Vagina (tissue), 2 donors: Measurements from ENCODE around the gene ZSCAN4. TPM values are rescaled to one million over a fixed set of nuclear protein-coding genes. Genes with fewer than 3 reads are reported as not detected.

Experiments
- DNase-seq, 2 donors: peaks; one replicate each; pipeline ENCODE4 v3.0.0-alpha.2; 2017; ENCODE audit errors: extremely low spot score in 2 of 2
- H3K27ac ChIP-seq: fragments of 200-600 bp; sonication (generic); one replicate; pipeline ENCODE4 v1.5.1; 2019
- H3K27me3 ChIP-seq: fragments of 200-600 bp; sonication (generic); one replicate; pipeline ENCODE4 v1.5.1; 2019
- H3K36me3 ChIP-seq, 2 donors: fragments of 200-600 bp; sonication (generic); one replicate each; pipeline ENCODE4 v1.5.1; 2017 to 2019
- H3K4me1 ChIP-seq: fragments of 200-600 bp; sonication (generic); one replicate; pipeline ENCODE4 v1.5.1; 2019
- H3K4me3 ChIP-seq, 2 donors: fragments of 200-600 bp; sonication (generic); 1 replicate in 1 of 2; 2 replicates in 1 of 2; pipeline ENCODE4 v1.5.1; 2016 to 2019
- H3K9me3 ChIP-seq: fragments of 200-600 bp; sonication (generic); one replicate; pipeline ENCODE4 v1.5.1; 2019
- POLR2A ChIP-seq, 2 donors: fragments of 450-650 bp; IDR thresholded peaks; one replicate each; pipeline ENCODE4 v1.6.1; 2017; ENCODE audit warnings: antibody characterized with exemption in 2 of 2, mild to moderate bottlenecking in 2 of 2, moderate library complexity in 2 of 2
- POLR2AphosphoS5 ChIP-seq, 2 donors: sonication (generic); formaldehyde crosslinking; IDR thresholded peaks; one replicate each; pipeline ENCODE4 v1.9.0; 2017; ENCODE audit warnings: antibody characterized with exemption in 2 of 2, mild to moderate bottlenecking in 2 of 2, low read depth in 1 of 2; ENCODE audit not compliant: insufficient read depth in 1 of 2
- intact Hi-C: fragments of 100-400 bp; cut with DNase I; formaldehyde crosslinking; loops from one replicate; pipeline ENCODE4 v1.15.1; 2023
- total RNA-seq: library from RNA; depleted of rRNA; stranded (reverse); fragments of >200 nt; gene quantifications from one replicate; pipeline ENCODE4 v1.2.3, GENCODE V29; 2016
- TF ChIP-seq, protein P1 (sequence below), 3 experiments: fragments of 450-650 bp in 2 of 3; fragments of 200-600 bp in 1 of 3; sonication (generic) in 1 of 3; IDR thresholded peaks; one replicate each; pipeline ENCODE4 v1.5.1; 2017 to 2019; ENCODE audit warnings: antibody characterized with exemption in 3 of 3, mild to moderate bottlenecking in 2 of 3, moderate library complexity in 2 of 3

Gene ZSCAN4
- total RNA-seq, 1 donor from 2014 or later = not detected

DNA sequence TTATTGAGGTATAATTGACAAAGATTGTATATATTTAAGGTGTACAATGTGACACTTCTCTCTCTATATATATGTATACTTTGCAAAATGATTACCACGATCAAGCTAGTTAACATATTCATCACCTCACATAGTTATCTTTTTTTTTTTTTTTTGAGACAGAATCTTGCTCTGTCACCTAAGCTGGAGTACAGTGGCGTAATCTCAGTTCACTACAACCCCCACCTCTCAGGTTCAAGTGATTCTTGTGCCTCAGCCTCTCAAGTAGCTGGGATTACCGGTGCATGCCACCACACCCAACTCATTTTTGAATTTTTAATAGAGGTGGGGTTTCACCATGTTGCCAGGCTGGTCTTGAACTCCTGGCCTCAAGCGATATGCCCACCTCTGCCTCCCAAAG, 3.7 kb downstream of the ZSCAN4 start:
- intact Hi-C loops = no loop called here
- Histone ChIP-seq H3K36me3 (no peaks in the 10 kb centered on the region), H3K9me3 (no peaks in the 10 kb centered on the region), H3K4me1 (no peaks in the 10 kb centered on the region), H3K4me3 (no peak overlapping the region), H3K27me3 (no peaks in the 10 kb centered on the region), H3K27ac (no peak overlapping the region)
- TF ChIP-seq POLR2AphosphoS5 (IDR thresholded peaks at IDR 0.05; ENCODE audit: insufficient read depth in 1 of 2, low read depth in 1 of 2) (no peak), POLR2A (IDR thresholded peaks at IDR 0.05) (no peak)
- TF ChIP-seq, protein P1, sequence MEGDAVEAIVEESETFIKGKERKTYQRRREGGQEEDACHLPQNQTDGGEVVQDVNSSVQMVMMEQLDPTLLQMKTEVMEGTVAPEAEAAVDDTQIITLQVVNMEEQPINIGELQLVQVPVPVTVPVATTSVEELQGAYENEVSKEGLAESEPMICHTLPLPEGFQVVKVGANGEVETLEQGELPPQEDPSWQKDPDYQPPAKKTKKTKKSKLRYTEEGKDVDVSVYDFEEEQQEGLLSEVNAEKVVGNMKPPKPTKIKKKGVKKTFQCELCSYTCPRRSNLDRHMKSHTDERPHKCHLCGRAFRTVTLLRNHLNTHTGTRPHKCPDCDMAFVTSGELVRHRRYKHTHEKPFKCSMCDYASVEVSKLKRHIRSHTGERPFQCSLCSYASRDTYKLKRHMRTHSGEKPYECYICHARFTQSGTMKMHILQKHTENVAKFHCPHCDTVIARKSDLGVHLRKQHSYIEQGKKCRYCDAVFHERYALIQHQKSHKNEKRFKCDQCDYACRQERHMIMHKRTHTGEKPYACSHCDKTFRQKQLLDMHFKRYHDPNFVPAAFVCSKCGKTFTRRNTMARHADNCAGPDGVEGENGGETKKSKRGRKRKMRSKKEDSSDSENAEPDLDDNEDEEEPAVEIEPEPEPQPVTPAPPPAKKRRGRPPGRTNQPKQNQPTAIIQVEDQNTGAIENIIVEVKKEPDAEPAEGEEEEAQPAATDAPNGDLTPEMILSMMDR (IDR thresholded peaks at IDR 0.05) = no peak
- no peak for DNase-seq

DNA sequence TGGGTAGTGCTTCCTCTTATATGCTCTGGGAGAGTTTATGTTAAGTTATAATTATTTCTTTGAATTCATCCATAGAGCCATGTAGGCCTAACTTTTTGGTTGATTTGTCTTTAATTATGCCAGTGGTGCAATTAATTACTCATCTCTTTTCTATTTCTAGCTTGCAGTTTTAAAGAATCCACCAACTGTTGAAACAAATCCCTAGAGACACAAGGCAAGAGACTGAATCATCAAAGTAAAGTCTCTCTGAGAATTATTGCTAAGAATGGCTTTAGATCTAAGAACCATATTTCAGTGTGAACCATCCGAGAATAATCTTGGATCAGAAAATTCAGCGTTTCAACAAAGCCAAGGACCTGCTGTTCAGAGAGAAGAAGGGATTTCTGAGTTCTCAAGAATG, 7.1 kb downstream of the ZSCAN4 start:
- no peak for DNase-seq
- TF ChIP-seq, protein P1 (IDR thresholded peaks at IDR 0.05) = no peak
- no peak for TF ChIP-seq POLR2AphosphoS5 (IDR thresholded peaks at IDR 0.05; ENCODE audit: insufficient read depth in 1 of 2, low read depth in 1 of 2)
- no peak for TF ChIP-seq POLR2A (IDR thresholded peaks at IDR 0.05)
- Histone ChIP-seq H3K9me3 (no peaks in the 10 kb centered on the region), H3K27ac (no peak overlapping the region), H3K27me3 (no peaks in the 10 kb centered on the region), H3K36me3 (no peaks in the 10 kb centered on the region), H3K4me3 (no peak overlapping the region), H3K4me1 (no peaks in the 10 kb centered on the region)
- intact Hi-C loops = no loop called here

DNA sequence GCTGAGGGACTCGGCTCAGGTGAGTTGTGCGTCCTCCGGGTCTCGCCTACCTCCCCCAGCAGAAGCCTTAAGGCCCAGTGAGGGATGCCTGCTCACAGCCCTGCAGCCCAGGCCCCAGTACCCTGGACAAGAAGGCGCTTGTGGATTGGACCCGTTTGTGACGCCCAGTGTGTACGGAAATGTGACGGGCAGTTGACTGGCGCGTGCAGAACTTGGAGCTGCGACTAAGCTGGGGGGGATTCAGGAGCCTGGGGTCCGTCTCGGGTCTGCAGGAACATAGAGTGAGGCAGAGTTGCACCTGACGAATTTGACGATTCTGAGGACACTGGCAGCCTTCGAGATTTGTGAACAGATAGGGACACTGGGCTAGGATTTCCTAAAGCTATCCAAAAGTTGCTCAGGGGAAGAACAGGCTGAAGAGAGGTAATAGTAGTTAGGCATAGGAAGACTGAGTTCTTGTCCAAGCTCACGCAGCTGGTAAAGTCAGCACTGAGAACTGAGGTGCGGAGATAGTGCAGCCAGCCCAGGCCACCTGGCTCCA, 13.6 kb downstream of the ZSCAN4 start:
- H3K4me1 ChIP-seq = peaks cover 15% of the 10 kb centered on the region
- intact Hi-C loops = no loop called here
- no peaks in the 10 kb centered on the region for H3K27me3 ChIP-seq
- no peak overlapping the region for H3K27ac ChIP-seq
- H3K4me3 ChIP-seq = peak overlapping the region; percentile 80 to 82
- DNase-seq = no peak
- H3K36me3 ChIP-seq = peaks cover 5 to 46% of the 10 kb centered on the region in 2 donors
- no peak for TF ChIP-seq POLR2AphosphoS5 (IDR thresholded peaks at IDR 0.05; ENCODE audit: insufficient read depth in 1 of 2, low read depth in 1 of 2)
- TF ChIP-seq, protein P1 (IDR thresholded peaks at IDR 0.05) = no peak
- no peak for TF ChIP-seq POLR2A (IDR thresholded peaks at IDR 0.05)
- H3K9me3 ChIP-seq = peaks cover 45% of the 10 kb centered on the region

DNA sequence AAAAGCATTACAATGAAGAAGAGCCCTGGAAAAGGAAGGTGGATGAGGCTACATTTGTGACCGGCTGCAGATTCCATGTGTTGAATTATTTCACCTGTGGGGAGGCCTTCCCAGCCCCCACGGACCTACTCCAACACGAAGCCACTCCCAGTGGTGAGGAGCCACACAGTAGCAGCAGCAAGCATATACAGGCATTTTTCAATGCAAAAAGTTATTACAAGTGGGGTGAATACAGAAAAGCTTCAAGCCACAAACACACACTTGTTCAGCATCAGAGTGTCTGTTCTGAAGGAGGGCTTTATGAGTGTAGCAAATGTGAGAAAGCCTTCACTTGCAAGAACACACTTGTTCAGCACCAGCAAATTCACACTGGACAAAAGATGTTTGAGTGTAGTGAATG, 18.0 kb downstream of the ZSCAN4 start:
- DNase-seq = no peak
- intact Hi-C loops = no loop called here
- Histone ChIP-seq H3K27ac (no peak overlapping the region), H3K36me3 (peaks cover 5 to 65% of the 10 kb centered on the region in 2 donors), H3K4me1 (peaks cover 15% of the 10 kb centered on the region), H3K4me3 (peak overlapping the region in 1 of 2 donors; percentile 7), H3K9me3 (peaks cover 87% of the 10 kb centered on the region), H3K27me3 (no peaks in the 10 kb centered on the region)
- TF ChIP-seq POLR2AphosphoS5 (IDR thresholded peaks at IDR 0.05; ENCODE audit: insufficient read depth in 1 of 2, low read depth in 1 of 2) = no peak
- no peak for TF ChIP-seq POLR2A (IDR thresholded peaks at IDR 0.05)
- TF ChIP-seq, protein P1 (IDR thresholded peaks at IDR 0.05) = no peak

DNA sequence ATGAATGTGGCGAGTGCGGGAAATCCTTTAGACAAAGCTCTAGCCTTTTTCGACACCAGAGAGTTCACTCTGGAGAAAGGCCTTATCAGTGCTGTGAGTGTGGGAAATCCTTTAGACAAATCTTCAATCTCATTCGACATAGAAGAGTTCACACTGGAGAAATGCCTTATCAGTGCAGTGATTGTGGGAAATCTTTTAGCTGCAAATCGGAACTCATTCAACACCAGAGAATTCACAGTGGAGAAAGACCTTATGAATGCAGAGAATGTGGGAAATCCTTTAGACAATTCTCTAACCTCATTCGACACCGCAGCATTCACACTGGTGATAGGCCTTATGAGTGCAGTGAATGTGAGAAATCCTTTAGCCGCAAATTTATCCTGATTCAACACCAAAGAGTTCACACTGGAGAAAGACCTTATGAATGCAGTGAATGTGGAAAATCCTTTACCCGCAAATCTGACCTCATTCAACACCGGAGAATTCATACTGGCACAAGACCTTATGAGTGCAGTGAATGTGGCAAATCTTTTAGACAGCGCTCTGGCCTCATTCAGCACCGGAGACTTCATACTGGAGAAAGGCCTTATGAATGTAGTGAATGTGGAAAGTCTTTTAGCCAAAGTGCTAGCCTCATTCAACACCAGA, 18.8 kb downstream of the ZSCAN4 start:
- no peaks in the 10 kb centered on the region for H3K27me3 ChIP-seq
- H3K4me1 ChIP-seq = peaks cover 11% of the 10 kb centered on the region
- H3K9me3 ChIP-seq = peaks cover 91% of the 10 kb centered on the region
- TF ChIP-seq POLR2AphosphoS5 (IDR thresholded peaks at IDR 0.05; ENCODE audit: insufficient read depth in 1 of 2, low read depth in 1 of 2) (no peak), POLR2A (IDR thresholded peaks at IDR 0.05) (no peak)
- TF ChIP-seq, protein P1 (IDR thresholded peaks at IDR 0.05) = no peak
- H3K36me3 ChIP-seq = peaks cover 5 to 70% of the 10 kb centered on the region in 2 donors
- intact Hi-C loops = no loop called here
- H3K4me3 ChIP-seq = no peak overlapping the region
- no peak for DNase-seq
- no peak overlapping the region for H3K27ac ChIP-seq
